Measurements from ENCODE around the gene NEUROG3. TPM values are rescaled to one million over a fixed set of nuclear protein-coding genes. Genes with fewer than 3 reads are reported as not detected.

NEUROG3 gene
- total and polyA plus RNA-seq, 2 of the 13 experiments (the other 11 are each of a cell fraction or from before 2014, with no cell fraction given), result not detected

DNA sequence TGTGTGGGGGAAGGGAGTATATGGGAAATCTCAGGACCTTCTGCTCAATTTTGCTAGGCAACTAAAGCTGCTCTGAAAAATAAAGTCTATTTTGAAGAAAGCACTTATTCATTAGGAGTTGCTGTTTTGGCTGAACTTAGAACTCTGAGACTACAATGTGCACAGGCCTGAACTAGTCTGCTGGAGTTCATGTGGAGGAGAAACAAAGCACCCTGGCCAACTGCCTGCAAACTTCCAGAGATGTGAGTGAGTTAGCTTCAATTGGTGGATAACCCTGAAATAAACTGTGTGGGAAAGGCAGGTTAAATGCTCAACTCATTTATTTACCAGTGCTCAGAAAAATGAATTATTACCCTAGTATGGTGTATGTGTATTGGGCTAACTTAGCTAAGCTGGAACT is 39.5 kb upstream of the NEUROG3 start:
- Histone ChIP-seq H2AFZ (ENCODE audit: low read length) (no peak overlapping the region), H3K4me1 (ENCODE audit: insufficient read depth, low read length) (no peaks in the 10 kb centered on the region), H3K36me3 (replicated peaks in 1 of 2; ENCODE audit: control insufficient read depth in 1 of 2, insufficient read depth in 2 of 2, low read length in 2 of 2) (no peaks in the 10 kb centered on the region), H4K20me1 (ENCODE audit: insufficient read depth, low read length) (no peaks in the 10 kb centered on the region), H3K27ac (ENCODE audit: extremely low read length, insufficient read depth, low read length) (no peak overlapping the region), H3K4me2 (ENCODE audit: low read depth, low read length) (no peak overlapping the region), H3K9ac (ENCODE audit: insufficient read depth, low read depth, low read length) (no peak overlapping the region), H3K4me3 (replicated peaks in 1 of 3; ENCODE audit: insufficient read depth in 1 of 3, low read depth in 2 of 3, low read length in 3 of 3) (no peak overlapping the region), H3K27me3 (ENCODE audit: control insufficient read depth in 1 of 2, insufficient read depth in 2 of 2, low read length in 2 of 2) (no peaks in the 10 kb centered on the region; a peak in 1 of 5 replicates), H3K9me3 (ENCODE audit: low read length) (no peaks in the 10 kb centered on the region), H3K79me2 (ENCODE audit: insufficient read depth, low read length) (no peaks in the 10 kb centered on the region)
- ATAC-seq (no peak), DNase-seq (ENCODE audit: low spot score) (no peak), FAIRE-seq (no peak)
- TF ChIP-seq NRL (CRISPR knock-in tag; IDR thresholded peaks at IDR 0.05; ENCODE audit: borderline replicate concordance) (no peak), ZNF292 (CRISPR knock-in tag; IDR thresholded peaks at IDR 0.05; ENCODE audit: borderline replicate concordance, low read depth) (no peak), NFE2L1 (CRISPR knock-in tag; IDR thresholded peaks at IDR 0.05; ENCODE audit: borderline replicate concordance) (no peak), RFX1 (IDR thresholded peaks at IDR 0.05) (no peak), BCLAF1 (IDR thresholded peaks at IDR 0.05) (no peak), ZNF552 (CRISPR knock-in tag; IDR thresholded peaks at IDR 0.05; ENCODE audit: borderline replicate concordance) (no peak)
- intact Hi-C loops (cut with micrococcal nuclease; ENCODE audit: unreplicated experiment), result no loop called here
- in situ Hi-C loops (cut with HindIII; ENCODE audit: extremely low pct_ligation_motif_present, low pct_unique_long_range_greater_than_20kb), result no loop called here
- BruUV-seq (replicated peaks), result no TSS peak
- ChIA-PET CTCF (ENCODE audit: low intra/inter-chr PET ratio, low total read pairs) (no interaction called here), POLR2A (no interaction called here)

DNA sequence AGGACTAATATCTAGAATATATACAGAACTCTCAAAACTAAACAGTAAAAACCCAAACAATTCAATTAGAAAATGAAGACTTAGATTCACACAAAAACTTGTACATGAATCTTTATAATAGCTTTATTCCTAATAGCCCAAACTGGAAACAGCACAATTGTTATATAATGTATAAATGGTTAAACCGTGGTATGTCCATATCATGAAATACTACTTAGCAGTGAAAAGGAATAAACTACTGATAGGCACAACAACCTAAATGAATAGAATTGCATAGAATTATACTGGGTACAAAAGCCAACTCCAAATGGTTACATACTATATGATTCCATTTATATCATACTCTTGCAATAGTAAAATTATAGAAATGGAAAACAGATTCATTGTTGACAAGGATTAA is 35.9 kb upstream of the NEUROG3 start:
- intact Hi-C loops (cut with micrococcal nuclease; ENCODE audit: unreplicated experiment), result no loop called here
- 0% methylated on average over 1 of the region's 1 CpG for WGBS (ENCODE audit: low lambda C conversion rate)
- no peak overlapping the region for H3K27ac ChIP-seq (ENCODE audit: extremely low read length, insufficient read depth, low read length)
- ATAC-seq, result no peak
- in situ Hi-C loops (cut with HindIII; ENCODE audit: extremely low pct_ligation_motif_present, low pct_unique_long_range_greater_than_20kb), result no loop called here
- H3K79me2 ChIP-seq (ENCODE audit: insufficient read depth, low read length), result no peaks in the 10 kb centered on the region
- no peaks in the 10 kb centered on the region for H3K4me1 ChIP-seq (ENCODE audit: insufficient read depth, low read length)
- no peak overlapping the region for H3K4me2 ChIP-seq (ENCODE audit: low read depth, low read length)
- TF ChIP-seq SATB2 (CRISPR knock-in tag; IDR thresholded peaks at IDR 0.05) (no peak), ZFP36L2 (CRISPR knock-in tag; IDR thresholded peaks at IDR 0.05) (no peak), AGO1 (IDR thresholded peaks at IDR 0.05; ENCODE audit: low read depth, low read length, poor library complexity, severe bottlenecking) (no peak), NFKBIZ (CRISPR knock-in tag; IDR thresholded peaks at IDR 0.05) (no peak)
- TF ChIP-seq, protein P1, sequence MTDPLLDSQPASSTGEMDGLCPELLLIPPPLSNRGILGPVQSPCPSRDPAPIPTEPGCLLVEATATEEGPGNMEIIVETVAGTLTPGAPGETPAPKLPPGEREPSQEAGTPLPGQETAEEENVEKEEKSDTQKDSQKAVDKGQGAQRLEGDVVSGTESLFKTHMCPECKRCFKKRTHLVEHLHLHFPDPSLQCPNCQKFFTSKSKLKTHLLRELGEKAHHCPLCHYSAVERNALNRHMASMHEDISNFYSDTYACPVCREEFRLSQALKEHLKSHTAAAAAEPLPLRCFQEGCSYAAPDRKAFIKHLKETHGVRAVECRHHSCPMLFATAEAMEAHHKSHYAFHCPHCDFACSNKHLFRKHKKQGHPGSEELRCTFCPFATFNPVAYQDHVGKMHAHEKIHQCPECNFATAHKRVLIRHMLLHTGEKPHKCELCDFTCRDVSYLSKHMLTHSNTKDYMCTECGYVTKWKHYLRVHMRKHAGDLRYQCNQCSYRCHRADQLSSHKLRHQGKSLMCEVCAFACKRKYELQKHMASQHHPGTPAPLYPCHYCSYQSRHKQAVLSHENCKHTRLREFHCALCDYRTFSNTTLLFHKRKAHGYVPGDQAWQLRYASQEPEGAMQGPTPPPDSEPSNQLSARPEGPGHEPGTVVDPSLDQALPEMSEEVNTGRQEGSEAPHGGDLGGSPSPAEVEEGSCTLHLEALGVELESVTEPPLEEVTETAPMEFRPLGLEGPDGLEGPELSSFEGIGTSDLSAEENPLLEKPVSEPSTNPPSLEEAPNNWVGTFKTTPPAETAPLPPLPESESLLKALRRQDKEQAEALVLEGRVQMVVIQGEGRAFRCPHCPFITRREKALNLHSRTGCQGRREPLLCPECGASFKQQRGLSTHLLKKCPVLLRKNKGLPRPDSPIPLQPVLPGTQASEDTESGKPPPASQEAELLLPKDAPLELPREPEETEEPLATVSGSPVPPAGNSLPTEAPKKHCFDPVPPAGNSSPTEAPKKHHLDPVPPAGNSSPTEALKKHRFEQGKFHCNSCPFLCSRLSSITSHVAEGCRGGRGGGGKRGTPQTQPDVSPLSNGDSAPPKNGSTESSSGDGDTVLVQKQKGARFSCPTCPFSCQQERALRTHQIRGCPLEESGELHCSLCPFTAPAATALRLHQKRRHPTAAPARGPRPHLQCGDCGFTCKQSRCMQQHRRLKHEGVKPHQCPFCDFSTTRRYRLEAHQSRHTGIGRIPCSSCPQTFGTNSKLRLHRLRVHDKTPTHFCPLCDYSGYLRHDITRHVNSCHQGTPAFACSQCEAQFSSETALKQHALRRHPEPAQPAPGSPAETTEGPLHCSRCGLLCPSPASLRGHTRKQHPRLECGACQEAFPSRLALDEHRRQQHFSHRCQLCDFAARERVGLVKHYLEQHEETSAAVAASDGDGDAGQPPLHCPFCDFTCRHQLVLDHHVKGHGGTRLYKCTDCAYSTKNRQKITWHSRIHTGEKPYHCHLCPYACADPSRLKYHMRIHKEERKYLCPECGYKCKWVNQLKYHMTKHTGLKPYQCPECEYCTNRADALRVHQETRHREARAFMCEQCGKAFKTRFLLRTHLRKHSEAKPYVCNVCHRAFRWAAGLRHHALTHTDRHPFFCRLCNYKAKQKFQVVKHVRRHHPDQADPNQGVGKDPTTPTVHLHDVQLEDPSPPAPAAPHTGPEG (CRISPR knock-in tag; IDR thresholded peaks at IDR 0.05), result no peak
- BruUV-seq (replicated peaks), result no TSS peak
- FAIRE-seq, result no peak
- no peaks in the 10 kb centered on the region for H3K27me3 ChIP-seq (ENCODE audit: control insufficient read depth in 1 of 2, insufficient read depth in 2 of 2, low read length in 2 of 2)
- no peaks in the 10 kb centered on the region for H4K20me1 ChIP-seq (ENCODE audit: insufficient read depth, low read length)
- no peak overlapping the region for H3K4me3 ChIP-seq (replicated peaks in 1 of 3; ENCODE audit: insufficient read depth in 1 of 3, low read depth in 2 of 3, low read length in 3 of 3)
- no peaks in the 10 kb centered on the region for H3K9me3 ChIP-seq (ENCODE audit: low read length)
- DNase-seq (ENCODE audit: low spot score), result no peak
- ChIA-PET POLR2A (no interaction called here), CTCF (ENCODE audit: low intra/inter-chr PET ratio, low total read pairs) (no interaction called here)
- no peaks in the 10 kb centered on the region for H3K36me3 ChIP-seq (replicated peaks in 1 of 2; ENCODE audit: control insufficient read depth in 1 of 2, insufficient read depth in 2 of 2, low read length in 2 of 2)
- no peak overlapping the region for H3K9ac ChIP-seq (ENCODE audit: insufficient read depth, low read depth, low read length)
- H2AFZ ChIP-seq (ENCODE audit: low read length), result no peak overlapping the region
